Urothelium cell line (cell line): ENCODE results near the gene MRGPRG.

ENCODE experiments used
- DNase-seq: peaks from one replicate; pipeline ENCODE4 v3.0.0; 2011; ENCODE audit warnings: low spot score, mixed read lengths
- FAIRE-seq: peaks from 2 replicates; lab custom pipeline; 2011; peaks lifted over from hg19 to GRCh38; lab: Jason Lieb, UNC

The MRGPRG gene

DNA sequence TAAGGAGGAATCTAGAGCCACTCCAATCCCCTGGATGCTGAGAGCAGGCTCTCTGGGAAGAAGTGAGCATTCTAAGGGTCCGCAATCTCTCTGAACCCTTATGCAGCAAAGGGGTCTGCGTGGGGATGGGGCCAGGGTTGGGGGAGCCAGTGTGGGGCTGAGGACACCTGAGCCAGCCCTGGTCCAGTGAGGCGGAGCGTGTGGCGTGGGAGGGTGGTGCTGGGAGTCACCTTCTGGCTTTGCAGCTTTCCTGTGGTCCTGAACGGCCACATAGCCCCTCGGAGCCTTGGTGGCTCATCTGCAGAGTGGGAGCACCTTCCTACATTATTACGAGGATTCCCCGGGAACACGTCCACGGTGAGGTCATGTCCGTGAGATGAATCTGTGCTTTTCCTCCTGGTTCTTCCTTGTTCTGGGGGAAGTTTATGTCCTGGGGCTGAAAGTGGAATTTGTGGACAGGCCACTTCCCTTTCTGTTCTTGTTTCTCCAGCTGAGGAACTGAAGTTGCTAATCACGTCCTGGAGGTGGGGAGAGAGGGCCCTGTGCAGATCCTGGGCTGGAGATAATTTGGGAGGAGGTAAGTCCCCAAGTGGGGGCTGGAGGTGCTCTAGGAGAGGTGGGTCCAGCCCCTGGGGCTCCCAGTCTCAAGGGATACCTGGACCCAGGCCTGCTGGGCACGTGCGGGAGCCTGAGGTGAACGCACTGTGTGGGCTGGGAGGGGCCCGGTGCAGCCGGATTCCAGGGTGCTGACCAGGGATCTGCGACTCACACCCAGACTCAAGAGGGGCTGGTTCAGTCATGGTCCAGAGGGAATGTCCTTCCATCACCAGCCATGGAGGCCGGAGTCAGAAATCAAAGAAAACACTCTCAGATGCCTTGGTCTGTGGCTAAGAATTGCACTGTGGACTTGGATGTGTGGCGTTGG is 7.5 kb upstream of the MRGPRG start:
- DNase-seq (no peak), FAIRE-seq (no peak)

- no peak for FAIRE-seq
Measured at GRCh38 chr11:3225159-3225758, 6.6 kb upstream of the MRGPRG start.

GRCh38 chr11:3224401-3225057 is 5.9 kb upstream of the MRGPRG start:
- no peak for FAIRE-seq
- no peak for DNase-seq

More at GRCh38 chr11:3225159-3225758, 6.6 kb upstream of the MRGPRG start:
- DNase-seq, result no peak

GRCh38 chr11:3223932-3224381 is 5.3 kb upstream of the MRGPRG start:
- DNase-seq, result no peak
- no peak for FAIRE-seq

GRCh38 chr11:3222941-3223915 is 4.6 kb upstream of the MRGPRG start:
- FAIRE-seq (no peak), DNase-seq (no peak)

- DNase-seq (no peak), FAIRE-seq (no peak)
Measured at GRCh38 chr11:3222003-3222855, 3.6 kb upstream of the MRGPRG start.

DNA sequence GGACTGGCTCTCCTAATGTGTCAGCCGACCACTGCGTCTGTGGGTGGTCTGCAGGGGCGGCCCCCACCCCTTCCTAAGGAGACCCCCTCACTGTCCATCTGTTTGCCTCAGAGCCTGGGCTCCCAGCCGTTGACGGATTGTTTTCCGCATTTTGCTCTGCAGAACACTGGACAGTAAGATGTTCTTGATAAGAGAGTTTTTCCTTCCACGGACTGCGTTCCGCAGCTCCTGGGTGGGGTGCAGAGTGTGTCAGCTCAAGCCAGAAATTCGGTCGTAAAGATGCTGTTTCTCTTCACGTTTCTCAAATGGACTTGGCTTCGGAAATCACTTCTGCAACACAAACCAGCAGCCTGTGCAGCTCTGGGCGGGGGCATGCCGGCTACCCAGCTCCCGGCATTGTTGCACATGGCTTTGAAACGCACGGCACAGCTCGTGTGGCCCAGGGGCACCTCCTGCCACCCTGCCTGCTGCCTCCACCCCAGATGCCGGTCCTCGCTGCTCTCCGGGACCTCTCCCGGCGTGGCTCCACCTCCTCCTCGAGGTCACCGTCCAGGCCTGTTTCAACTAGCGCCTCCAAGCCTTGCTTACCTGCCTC is 2.9 kb upstream of the MRGPRG start:
- DNase-seq, result no peak
- no peak for FAIRE-seq

GRCh38 chr11:3220521-3221407 is 2.2 kb upstream of the MRGPRG start:
- FAIRE-seq, result no peak
- no peak for DNase-seq

DNA sequence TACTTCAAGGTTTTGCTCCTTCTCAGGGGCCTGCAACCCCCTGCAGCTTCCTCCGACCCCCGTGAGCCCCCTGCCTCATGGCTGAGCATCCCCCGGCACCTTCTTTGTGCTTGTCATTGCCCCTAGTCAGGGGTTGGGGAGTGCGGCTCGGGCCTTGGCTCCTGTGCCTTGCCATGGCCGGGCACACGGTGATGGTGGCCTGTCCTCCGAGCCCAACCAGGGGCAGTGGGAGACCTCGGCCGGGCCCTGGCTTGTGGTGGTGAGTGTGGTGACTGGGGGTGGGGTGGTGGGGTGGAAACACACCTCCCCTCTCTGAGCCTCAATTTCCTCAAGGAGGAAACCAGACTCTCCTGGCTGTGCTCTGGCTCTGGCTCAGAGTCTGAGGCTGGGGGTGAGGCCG is 1.5 kb upstream of the MRGPRG start:
- DNase-seq (no peak), FAIRE-seq (no peak)

- FAIRE-seq, result no peak
Measured at GRCh38 chr11:3219281-3219892, 774 bp upstream of the MRGPRG start.

DNA sequence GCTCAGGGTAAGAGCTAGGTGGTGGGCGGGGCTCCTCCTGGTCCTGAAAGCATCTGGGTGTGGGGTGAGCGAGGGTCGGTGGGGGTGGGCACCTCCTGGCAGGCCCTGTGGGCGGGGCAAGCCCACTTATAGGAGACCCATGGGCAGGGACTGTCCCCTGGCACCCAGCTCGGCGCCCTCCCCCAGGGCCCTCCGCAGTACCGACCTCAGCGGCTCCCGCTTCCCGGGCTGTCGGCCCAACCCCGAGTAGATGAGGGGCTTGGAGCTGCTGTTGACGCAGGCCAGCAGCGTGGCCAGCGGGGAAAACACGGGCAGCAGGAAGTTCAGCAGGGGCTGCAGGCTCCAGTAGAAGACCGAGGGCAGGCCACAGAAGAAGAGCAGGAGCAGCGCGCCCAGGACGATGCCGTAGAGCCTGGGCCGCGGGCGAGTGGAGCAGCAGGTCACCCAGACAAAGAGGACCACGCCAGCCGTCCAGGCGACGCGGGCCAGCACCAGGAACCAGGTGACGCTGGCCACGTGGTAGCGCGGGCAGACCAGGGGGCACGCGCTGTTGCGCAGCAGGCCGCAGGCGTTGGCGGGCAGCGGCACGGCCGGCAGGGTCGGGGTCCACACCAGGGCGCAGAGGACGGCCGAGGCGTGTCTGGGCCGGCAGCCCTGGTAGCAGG is 663 bp downstream of the MRGPRG start:
- no peak for FAIRE-seq

More at GRCh38 chr11:3219281-3219892, 774 bp upstream of the MRGPRG start:
- no peak for DNase-seq

DNA sequence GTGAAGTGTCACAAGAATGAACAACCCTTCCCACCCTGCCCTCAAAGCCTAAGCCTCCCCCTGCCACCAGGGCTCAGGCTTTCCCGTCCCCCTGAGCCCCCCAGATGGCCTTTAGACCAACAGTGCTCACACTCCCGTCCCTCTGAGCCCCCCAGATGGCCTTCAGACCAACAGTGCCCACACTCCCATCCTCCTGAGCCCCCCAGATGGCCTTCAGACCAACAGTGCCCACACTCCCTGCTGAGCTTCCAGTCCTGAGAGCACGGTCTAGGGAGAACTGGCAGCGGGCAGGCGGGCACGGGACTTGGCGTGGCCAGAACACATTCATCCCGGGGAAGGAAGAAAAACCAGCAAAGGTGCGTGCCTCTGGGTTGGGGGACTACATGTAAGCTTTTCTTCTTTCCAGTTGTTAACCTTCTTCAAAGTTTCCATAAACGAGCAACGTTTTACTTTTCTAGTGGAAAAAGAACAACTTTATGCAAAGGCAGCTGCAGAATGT is 2.5 kb downstream of the MRGPRG start:
- DNase-seq (no peak), FAIRE-seq (no peak)

More for the DNA sequence above, 663 bp downstream of the MRGPRG start:
- DNase-seq, result no peak

GRCh38 chr11:3215346-3216026 is 3.1 kb downstream of the MRGPRG start:
- no peak for DNase-seq
- no peak for FAIRE-seq

GRCh38 chr11:3214420-3214699 is 4.3 kb downstream of the MRGPRG start:
- FAIRE-seq, result no peak
- DNase-seq, result no peak

GRCh38 chr11:3213659-3214419 is 4.8 kb downstream of the MRGPRG start:
- DNase-seq (no peak), FAIRE-seq (no peak)

- DNase-seq, result no peak
- FAIRE-seq, result no peak
Measured at GRCh38 chr11:3208272-3208671, 10.3 kb downstream of the MRGPRG start.
